Measurements from ENCODE around the gene CD48.

CD48 gene, protein sequence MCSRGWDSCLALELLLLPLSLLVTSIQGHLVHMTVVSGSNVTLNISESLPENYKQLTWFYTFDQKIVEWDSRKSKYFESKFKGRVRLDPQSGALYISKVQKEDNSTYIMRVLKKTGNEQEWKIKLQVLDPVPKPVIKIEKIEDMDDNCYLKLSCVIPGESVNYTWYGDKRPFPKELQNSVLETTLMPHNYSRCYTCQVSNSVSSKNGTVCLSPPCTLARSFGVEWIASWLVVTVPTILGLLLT

GRCh38 chr1:160711602-160712311 lies at the start of gene CD48:
CD48 (minus strand) TSS chr1:160711822; CDS start chr1:160711763, 59 bp downstream.
- no peak for TF ChIP-seq CTCF (IDR thresholded peaks at IDR 0.05; ENCODE audit: control insufficient read depth, insufficient read depth, low read depth, low read length, missing control alignments)
- H3K4me3 ChIP-seq (ENCODE audit: control insufficient read depth, low read depth, low read length), result no peak within 1 kb of the TSS
- no peak for DNase-seq (ENCODE audit: low read depth)

- no peak for TF ChIP-seq CTCF (IDR thresholded peaks at IDR 0.05; ENCODE audit: control insufficient read depth, insufficient read depth, low read depth, low read length, missing control alignments)
- DNase-seq (ENCODE audit: low read depth), result no peak
- no peak overlapping the region for H3K4me3 ChIP-seq (ENCODE audit: control insufficient read depth, low read depth, low read length)
These were observed 49.4 kb upstream of the CD48 start for GRCh38 chr1:160761046-160761445.

DNA sequence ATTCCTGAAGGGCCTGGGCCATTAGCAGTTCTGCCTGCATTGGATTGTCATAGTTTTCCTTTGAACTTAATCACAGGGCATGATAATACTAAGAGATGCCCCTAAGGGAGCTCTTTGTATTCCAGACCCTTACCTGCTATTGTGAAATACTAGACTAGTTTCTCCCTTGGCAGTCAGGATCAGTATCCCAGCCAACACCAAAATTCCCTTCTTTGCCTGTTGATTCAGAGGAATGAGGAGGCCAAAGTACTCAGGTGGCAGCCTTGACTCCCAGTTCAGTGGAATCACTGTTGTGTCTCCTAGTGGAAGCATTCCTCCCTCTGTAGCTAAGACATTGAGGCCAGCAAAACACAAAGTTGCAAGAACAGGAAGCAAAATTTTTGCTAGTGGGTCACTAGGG lies 48.1 kb upstream of the CD48 start:
- no peak overlapping the region for H3K4me3 ChIP-seq (ENCODE audit: control insufficient read depth, low read depth, low read length)
- DNase-seq (ENCODE audit: low read depth), result no peak
- TF ChIP-seq CTCF (IDR thresholded peaks at IDR 0.05; ENCODE audit: control insufficient read depth, insufficient read depth, low read depth, low read length, missing control alignments), result no peak

DNA sequence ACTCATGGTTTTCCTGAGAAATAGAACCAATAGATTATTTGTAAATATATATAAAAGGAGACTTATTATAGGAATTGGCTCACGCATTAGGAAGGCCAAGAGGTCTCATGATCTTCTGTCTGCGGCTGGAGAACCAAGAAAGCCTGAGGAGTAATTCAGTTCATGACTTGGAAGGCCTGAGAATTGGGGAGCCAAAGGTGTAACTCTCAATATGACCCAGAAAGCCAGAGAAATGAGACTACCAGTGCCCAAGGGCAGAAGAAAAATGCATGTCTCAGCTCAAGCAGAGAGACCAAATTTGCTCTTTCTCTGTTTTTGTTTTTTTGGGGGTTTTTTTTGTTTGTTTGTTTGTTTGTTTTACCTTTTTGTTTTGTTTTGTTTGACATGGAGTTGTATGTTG lies 46.9 kb upstream of the CD48 start:
- no peak for TF ChIP-seq CTCF (IDR thresholded peaks at IDR 0.05; ENCODE audit: control insufficient read depth, insufficient read depth, low read depth, low read length, missing control alignments)
- no peak for DNase-seq (ENCODE audit: low read depth)
- H3K4me3 ChIP-seq (ENCODE audit: control insufficient read depth, low read depth, low read length), result no peak overlapping the region

GRCh38 chr1:160756849-160757201 lies 45.2 kb upstream of the CD48 start:
- no peak for TF ChIP-seq CTCF (IDR thresholded peaks at IDR 0.05; ENCODE audit: control insufficient read depth, insufficient read depth, low read depth, low read length, missing control alignments)
- DNase-seq (ENCODE audit: low read depth), result no peak
- H3K4me3 ChIP-seq (ENCODE audit: control insufficient read depth, low read depth, low read length), result no peak overlapping the region

DNA sequence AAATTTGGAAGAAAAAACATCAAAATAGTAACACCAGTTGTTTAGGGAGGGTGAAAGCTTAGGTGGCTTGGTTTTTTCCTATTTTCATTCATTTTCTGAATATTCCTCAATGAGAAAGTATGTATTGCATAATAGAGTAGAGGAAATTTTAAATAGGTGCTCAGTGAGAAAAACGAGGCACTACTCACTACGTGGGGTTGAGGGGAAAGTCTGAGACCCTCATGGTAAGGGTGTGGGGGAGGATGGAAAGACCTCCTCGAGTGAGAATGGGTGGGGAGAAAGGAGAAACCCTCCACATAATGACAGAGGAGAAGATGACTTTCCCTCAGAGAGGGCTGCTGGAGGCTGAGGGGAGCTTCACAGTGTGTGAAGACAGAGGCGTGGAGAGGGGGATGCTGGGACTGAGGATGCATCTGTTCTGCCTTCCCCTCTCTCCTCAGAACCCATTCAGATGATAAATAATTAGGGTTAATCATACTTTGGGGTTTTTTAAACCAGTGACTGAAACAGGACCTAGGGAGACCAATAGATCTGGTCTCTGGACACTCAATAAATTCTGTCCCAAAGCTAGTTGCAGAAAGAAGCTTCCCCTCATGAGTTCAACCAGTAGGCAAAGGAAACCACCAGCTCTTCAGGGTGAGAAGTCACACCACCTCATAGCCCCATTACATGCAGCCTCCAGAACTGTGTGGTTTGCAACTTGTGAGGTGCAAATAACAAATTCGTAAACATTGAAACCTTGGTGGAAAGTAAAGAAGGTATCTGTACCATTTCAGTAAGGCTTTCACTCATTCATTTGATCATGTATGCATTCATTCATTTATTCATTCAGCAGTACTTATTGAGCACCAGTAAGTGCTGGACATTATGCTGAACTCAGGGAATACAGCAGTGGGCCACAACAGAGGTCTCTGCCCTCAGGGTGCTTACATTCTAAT lies 44.6 kb upstream of the CD48 start:
- TF ChIP-seq CTCF (IDR thresholded peaks at IDR 0.05; ENCODE audit: control insufficient read depth, insufficient read depth, low read depth, low read length, missing control alignments), result no peak
- H3K4me3 ChIP-seq (ENCODE audit: control insufficient read depth, low read depth, low read length), result no peak overlapping the region
- DNase-seq (ENCODE audit: low read depth), result no peak

All from AG09309 (cell line).